ENCODE data around the gene HES5.
"Not testable (repeated sequence)": the region's sequence is repeated elsewhere in the genome, so short reads cannot be mapped to it uniquely, and the experiment has no call there.

HES5 gene

DNA sequence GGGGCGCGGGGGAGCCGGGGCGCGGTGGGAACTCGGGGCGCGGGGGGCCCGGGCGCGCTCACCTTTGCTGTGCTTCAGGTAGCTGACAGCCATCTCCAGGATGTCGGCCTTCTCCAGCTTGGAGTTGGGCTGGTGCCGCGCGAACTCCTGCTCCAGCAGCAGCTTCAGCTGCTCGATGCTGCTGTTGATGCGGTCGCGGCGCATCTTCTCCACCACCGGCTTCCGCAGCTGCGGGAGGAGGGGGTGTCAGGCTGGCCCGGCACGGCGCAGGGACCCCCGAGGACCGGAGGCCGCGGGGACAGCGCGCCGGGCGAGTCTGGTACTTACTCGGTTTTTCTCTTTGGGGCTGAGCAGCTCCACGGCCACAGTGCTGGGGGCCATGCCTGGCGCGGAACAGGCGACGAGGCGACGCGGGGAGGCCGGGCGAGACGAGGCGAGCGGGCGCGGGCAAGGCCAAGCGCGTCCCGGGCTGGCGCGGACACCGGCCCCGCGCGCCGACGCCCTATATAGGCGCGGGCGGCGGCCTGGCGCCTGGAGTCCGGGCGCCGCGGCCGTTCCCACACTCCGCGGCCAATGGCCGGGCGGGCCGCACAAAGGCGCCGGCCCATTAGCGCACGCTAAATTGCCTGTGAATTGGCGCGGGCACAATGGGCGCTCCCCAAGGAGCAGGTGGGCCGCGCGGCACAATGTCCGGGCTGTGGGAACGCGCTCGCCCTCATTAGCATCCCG is at the start of gene HES5:
Gene HES5, minus strand, starts transcription at position 480 of the 729 bp plus-strand sequence. Its CDS starts 99 bp downstream, at position 381.
- DNase-seq, result no peak

- DNase-seq, result no peak
Measured at GRCh38 chr1:2578758-2579118, 48.7 kb upstream of the HES5 start.

DNA sequence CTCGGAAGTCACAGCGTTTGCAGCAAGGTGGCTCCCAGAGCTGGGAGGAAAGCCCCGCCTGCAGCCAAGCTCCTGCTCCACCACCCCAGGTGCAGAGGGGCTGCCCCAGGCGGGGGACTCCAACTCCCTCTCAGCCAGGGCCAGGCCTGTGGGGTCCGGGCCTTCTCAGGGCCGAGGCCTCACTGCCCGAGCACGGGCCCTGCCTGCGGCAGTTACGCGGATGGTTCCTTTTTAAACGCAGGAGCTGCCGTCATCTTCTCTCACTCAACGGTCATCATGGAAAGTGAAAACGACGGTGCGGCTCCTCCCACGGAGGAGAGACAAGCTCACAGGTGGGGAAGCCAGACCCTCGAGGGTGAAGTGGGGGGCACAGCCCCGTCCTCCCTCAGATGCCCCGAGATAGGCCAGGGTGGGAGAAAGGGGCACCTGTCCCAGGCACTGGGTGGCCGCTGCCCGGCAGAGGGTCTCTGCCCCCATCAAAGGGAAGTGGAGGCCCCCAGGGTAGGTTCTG is 47.6 kb upstream of the HES5 start:
- DNase-seq, result peak; percentile 39

- no peak for DNase-seq
Measured at GRCh38 chr1:2575801-2576663, 46.0 kb upstream of the HES5 start.

GRCh38 chr1:2574350-2574749 is 44.3 kb upstream of the HES5 start:
- no peak for DNase-seq

- DNase-seq, result no peak
Measured at GRCh38 chr1:2573250-2573920, 43.3 kb upstream of the HES5 start.

GRCh38 chr1:2571348-2571747 is 41.3 kb upstream of the HES5 start:
- DNase-seq, result no peak

- DNase-seq, result no peak
Measured at GRCh38 chr1:2570332-2570731, 40.3 kb upstream of the HES5 start.

- not testable (repeated sequence) for DNase-seq
Measured at GRCh38 chr1:2569703-2570102, 39.6 kb upstream of the HES5 start.

DNA sequence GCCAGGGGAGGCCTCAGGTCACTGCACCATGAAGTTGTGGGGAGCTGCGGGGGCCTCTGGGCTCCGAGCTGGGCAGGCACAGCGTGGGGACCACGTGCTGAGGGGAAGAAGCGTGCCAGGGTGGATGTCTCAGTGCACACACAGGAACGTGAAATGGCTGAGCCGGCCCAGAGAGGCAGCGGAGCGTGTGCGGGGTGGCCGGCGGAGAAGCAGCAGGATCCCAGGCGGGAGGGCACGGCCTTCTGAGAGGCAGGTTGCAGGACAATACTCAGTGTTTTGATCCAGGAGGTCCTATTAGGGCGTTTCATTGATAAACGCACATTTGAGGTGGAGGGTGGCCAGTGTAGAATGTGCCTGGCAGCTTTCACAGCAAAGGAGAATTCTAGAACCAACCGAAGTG is 39.0 kb upstream of the HES5 start:
- no peak for DNase-seq

- DNase-seq, result not testable (repeated sequence)
Measured at GRCh38 chr1:2568187-2568816, 38.2 kb upstream of the HES5 start.

DNA sequence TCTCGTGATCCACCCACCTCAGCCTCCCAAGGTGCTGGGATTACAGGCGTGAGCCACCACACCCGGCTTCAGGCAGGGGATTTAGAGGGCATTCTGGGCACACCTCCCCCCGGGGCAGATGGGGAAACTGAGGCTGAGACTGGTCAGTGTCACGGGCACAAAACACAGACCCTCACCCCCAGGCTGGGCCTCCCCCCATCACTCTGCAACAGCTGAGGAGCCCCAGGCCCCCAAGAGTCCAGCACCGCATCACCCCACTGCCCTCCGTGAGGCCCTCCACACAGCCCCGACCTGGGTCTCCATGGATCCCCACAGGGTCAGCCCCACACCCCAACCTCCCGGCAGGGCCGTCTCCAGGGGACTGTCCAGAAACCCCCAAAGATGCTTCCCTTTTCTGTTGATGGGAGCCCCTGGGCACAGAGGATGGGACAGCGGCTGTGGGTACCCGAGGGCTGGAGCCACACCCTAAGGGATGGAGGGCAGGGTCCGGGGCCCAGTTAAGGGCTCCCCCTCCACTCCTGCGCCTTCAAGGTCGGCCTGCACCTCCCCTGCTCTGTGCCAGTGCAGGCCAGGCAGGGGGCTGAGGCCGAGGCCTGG is 37.1 kb upstream of the HES5 start:
- DNase-seq, result no peak

- DNase-seq, result no peak
Measured at GRCh38 chr1:2566101-2567045, 36.3 kb upstream of the HES5 start.

GRCh38 chr1:2564815-2565374 is 34.8 kb upstream of the HES5 start:
- DNase-seq, result no peak

GRCh38 chr1:2564006-2564814 is 34.1 kb upstream of the HES5 start:
- DNase-seq, result no peak

GRCh38 chr1:2563205-2563604 is 33.1 kb upstream of the HES5 start:
- DNase-seq, result no peak

- DNase-seq, result no peak
Measured at GRCh38 chr1:2561898-2562895, 32.1 kb upstream of the HES5 start.

- DNase-seq, result no peak
Measured at GRCh38 chr1:2561446-2561845, 31.4 kb upstream of the HES5 start.

Measured in stimulated activated naive CD4-positive, alpha-beta T cell treated with Interleukin-2 at 50 U/mL for 16 hours (primary cell).